HG03045 (cell line): ENCODE data around the gene TMEM208.

Source experiments
- ATAC-seq: cut with Tn5 transposase; IDR thresholded peaks from one replicate; pipeline ENCODE4 v1.9.1; 2021; ENCODE audit warnings: mild to moderate bottlenecking, moderate library complexity; ENCODE audit not compliant: unreplicated experiment

TMEM208 gene

GRCh38 chr16:67271446-67271845, 44.5 kb downstream of the TMEM208 start:
- ATAC-seq = no peak

DNA sequence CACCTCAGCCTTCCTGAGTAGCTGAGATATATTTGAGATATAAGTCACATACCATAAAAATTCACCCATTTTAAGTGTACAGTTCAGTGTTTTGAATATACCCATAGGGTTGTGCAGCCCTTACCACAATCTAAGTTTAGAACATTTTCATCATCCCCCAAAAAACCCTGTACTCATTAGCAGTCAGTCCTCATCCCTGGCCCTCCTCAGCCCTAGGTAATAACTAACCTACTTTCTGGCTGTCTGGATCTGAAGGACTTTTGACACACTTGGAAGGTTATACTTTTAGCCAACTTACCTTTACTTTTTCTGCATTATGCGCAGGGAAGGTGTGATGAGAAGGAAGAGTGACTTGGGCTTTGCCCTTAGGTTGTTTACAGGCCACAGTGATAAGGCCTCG, 48.4 kb downstream of the TMEM208 start:
- ATAC-seq = no peak

GRCh38 chr16:67277294-67277998, 50.5 kb downstream of the TMEM208 start:
- ATAC-seq = no peak

GRCh38 chr16:67277999-67278772, 51.3 kb downstream of the TMEM208 start:
- ATAC-seq = no peak
